GM19468 (cell line): ENCODE data around the gene SHLD1.

ENCODE experiments used
- ATAC-seq: cut with Tn5 transposase; IDR thresholded peaks from one replicate; pipeline ENCODE4 v1.9.1; 2021; ENCODE audit warnings: mild to moderate bottlenecking, moderate library complexity, moderate number of reproducible peaks; ENCODE audit not compliant: unreplicated experiment; ENCODE audit errors: extremely low read depth

SHLD1 gene

GRCh38 chr20:5884465-5885335, 134.5 kb downstream of the SHLD1 start:
- ATAC-seq, result no peak

DNA sequence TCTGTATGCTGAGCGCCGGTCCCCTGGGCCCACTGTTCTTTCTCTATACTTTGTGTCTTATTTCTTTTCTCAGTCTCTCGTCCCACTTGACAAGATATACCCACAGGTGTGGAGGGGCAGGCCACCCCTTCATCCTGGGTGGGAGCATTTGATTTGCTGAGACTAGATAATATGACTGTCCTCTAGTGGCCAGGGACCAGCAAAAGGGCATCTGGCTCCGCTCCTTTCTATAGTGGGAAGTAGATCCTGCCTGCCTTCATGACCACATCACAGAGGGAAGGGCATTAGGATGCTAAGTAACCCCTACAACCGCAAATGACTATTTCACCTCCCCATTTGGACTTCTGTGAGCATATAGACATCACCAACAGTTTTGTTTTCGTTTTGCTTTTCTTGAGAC, 135.7 kb downstream of the SHLD1 start:
- no peak for ATAC-seq

DNA sequence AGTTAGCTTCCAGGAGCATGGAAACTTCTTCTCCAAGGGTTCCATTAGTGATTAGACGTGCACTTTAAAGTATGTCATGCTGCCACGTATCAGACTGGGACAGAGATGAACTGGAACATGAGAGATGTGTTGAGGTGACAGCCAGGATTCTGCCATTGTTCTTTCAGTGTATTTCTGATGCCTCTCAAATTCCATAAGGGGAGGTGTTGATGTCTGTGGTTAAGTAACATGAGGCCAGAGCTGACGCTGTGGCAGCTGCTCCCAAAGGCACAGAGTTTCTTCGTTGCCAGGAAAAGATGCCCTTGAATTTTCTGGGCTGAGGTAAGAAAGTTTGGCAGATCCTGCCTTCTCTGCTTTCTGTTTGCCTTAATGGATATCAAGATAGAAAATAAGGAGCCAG, 136.6 kb downstream of the SHLD1 start:
- ATAC-seq, result no peak

- no peak for ATAC-seq
These were observed 137.2 kb downstream of the SHLD1 start for GRCh38 chr20:5887386-5887785.

DNA sequence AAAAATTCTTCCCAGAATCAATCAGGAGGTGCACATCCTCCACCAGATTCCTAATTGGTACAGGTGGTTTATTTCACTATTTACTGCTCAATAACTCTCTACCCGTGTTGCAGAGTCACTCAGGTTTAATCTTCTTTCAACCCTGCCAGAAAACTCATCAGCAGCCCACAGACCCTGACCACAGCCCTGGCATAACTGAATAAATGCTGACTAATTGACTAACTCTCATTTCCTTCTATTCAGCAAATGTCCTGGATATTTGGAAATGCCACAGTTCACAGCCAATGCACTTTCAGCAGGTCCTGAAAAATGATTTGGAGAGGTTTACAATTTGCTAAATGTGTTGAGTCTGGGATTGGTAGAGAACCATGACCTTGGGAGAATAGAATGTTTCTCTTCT, 137.8 kb downstream of the SHLD1 start:
- ATAC-seq, result no peak

DNA sequence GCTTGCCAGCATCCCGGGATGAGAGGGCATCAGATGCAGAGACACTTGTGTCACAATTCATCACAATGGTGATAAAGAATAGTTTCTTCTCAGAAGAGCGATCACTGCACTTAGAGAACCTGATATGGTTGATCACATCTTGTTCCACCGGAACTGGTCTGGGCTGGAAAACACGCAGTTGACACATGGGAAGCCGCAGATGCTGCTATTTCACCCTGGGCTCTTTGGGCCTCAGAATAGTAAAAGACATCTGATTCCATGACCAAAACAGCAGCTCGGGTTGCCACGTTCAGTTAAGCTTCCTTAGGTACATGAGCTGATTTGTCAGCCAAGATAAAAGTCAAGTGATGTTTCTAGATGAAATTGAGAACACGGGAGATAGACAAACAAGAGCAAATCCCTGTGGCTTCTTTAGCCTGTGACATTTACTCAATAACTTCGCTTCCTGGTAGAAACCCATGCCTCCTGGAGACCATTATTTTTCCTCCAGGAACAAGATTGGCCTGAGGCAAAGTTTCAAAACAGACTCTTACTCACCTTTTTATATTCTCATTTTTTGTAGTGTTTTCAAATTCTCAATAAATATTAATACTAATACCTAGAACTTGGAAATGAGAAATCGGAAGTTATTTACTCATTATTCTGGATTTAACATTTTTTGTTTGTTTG, 140.7 kb downstream of the SHLD1 start:
- ATAC-seq, result no peak

GRCh38 chr20:5893052-5893451, 142.9 kb downstream of the SHLD1 start:
- ATAC-seq, result no peak

DNA sequence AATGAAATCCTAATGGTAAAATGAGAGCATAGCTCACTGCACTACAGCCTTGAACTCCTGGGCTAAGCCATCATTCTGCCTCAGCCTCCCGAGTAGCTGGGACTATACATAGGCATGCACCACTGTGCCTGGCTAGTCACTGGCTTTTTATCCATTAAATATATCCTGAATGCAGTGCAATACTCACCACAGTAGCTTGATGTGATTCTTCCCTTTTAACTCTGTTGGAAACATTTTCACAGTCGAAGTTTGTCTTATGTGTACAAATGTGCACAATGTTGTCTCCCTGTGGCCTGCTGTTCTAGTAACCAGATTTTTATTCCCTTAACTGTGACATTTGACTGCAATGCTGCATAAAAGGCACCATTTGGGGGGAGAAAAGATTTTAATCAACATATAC, 143.4 kb downstream of the SHLD1 start:
- ATAC-seq, result no peak

GRCh38 chr20:5895626-5896025, 145.4 kb downstream of the SHLD1 start:
- ATAC-seq, result no peak

DNA sequence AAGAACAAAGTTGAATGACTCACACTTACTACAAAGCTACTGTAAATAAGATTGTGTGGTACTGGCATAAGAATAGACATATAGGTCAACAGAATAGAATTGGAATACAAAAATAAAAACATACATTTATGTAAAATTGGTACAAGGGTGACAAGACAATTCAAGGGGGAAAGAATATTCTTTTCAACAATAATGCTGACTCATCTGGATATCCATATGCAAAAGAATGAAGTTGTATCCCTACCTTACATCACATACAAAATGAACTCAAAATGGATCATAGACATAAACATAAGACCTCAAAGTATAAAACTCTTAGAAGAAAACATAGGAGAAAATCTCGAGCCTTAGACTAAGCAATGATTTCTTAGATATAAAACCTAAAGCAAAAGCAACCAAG, 149.2 kb downstream of the SHLD1 start:
- no peak for ATAC-seq

- no peak for ATAC-seq
These were observed 150.7 kb downstream of the SHLD1 start for GRCh38 chr20:5900908-5901307.

DNA sequence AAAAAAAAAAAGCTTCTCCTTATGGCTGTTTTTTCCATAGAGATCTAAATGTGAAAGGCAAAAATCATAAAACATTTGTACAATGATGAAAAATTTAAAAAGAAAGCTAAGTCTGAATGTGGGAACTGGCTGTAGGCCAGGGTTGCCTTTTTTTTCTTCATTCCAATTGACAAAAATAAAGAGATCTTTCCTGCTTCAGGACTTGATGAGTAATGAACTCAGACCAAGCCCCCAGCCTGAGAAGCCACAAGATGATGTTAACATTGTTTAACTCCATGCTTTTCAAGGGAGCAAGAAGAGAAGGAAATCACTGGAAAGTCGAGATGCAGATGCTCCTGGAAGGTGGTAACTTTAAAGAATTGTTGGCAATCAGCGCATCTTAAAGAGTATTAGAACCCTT, 158.8 kb downstream of the SHLD1 start:
- ATAC-seq, result no peak

DNA sequence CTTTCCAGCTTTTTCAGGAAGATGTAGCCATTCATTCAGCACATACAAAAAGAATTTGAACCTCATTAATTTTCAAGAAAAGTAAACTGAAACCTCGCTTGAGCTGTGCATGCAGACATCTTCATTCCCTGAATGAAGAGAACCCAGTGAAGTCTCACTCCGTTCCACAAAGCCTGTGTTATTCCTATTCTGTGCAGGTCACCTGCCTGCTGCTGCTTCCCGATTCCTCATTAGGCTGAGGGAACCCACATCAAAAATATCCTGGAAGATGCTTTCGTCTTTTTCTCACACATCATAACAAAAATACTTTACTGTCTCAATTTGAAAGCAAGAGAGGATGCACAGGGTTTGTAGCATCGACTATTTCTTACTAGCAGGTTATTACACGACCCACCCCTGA, 160.0 kb downstream of the SHLD1 start:
- no peak for ATAC-seq

DNA sequence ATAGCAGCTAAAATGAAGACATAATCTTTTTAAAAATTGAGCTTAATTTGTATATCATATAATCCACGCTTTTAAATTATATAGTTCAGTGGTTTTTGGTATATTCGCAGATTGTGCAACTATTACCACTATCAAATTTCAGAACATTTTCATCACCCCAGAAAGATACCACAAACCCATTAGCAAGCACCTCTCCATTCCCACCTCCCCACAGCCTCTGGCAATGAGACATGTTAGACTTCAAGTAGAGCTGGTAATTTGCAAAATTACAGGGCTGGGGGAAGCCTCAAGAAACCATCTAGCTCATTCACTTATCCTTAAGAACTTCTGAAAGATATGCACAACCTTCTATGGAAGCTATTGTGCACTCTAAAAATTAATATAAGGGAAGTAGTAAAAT, 163.0 kb downstream of the SHLD1 start:
- ATAC-seq, result no peak
